SK-N-SH (cell line): Measurements from ENCODE around the gene PHKB. TPM values are rescaled to one million over a fixed set of nuclear protein-coding genes. Genes with fewer than 3 reads are reported as not detected.

Experiments used
- CTCF ChIA-PET: fragments of 300-600, 350-600 bp; formaldehyde crosslinking; extraction: SDS; loops from one replicate; lab custom pipeline; 2021; lab: Yijun Ruan, JAX
- POLR2A ChIA-PET: fragments of 350-600 bp; sonication (Branson Sonifier 250); formaldehyde crosslinking; extraction: SDS; loops from one replicate; lab custom pipeline; 2020; ENCODE audit warnings: antibody characterized with exemption, inconsistent platforms; lab: Yijun Ruan, JAX
- DNase-seq: peaks from one replicate; pipeline ENCODE4 v3.0.0; 2012
- H2AFZ ChIP-seq: fragments of 200-600 bp; sonication (generic); 2 replicates; pipeline ENCODE4 v1.8.1; 2016; ENCODE audit warnings: antibody characterized with exemption, mild to moderate bottlenecking, low read depth
- H3F3A ChIP-seq: fragments of 200-600 bp; sonication (generic); replicated peaks from 2 replicates; pipeline ENCODE3; 2016; ENCODE audit warnings: antibody characterized with exemption, mild to moderate bottlenecking; ENCODE audit not compliant: insufficient read depth
- H3K27ac ChIP-seq, 2 experiments: fragments of 200-500 bp in 1 of 2; fragments of 200-600 bp in 1 of 2; sonication (Bioruptor generic) in 1 of 2; sonication (generic), shearing (Covaris generic) in 1 of 2; 2 replicates each; pipeline versions ENCODE4 v1.5.1 to v1.6.1; 2014 to 2016; ENCODE audit warnings: low read depth in 2 of 2, inconsistent platforms in 1 of 2, low read length in 1 of 2, mild to moderate bottlenecking in 1 of 2, mixed read lengths in 1 of 2
- H3K27me3 ChIP-seq: fragments of 200-600 bp; sonication (generic), shearing (Covaris generic); 2 replicates; pipeline ENCODE4 v1.6.1; 2016; ENCODE audit warnings: mixed run types; ENCODE audit not compliant: insufficient read depth
- H3K36me3 ChIP-seq, 2 experiments: fragments of 200-500 bp in 1 of 2; fragments of 200-600 bp in 1 of 2; sonication (Bioruptor generic) in 1 of 2; sonication (generic) in 1 of 2; replicated peaks in 1 of 2; 2 replicates each; pipeline versions ENCODE3 to v1.5.1; 2014 to 2016; ENCODE audit warnings: low read length in 1 of 2, mild to moderate bottlenecking in 1 of 2; ENCODE audit not compliant: insufficient read depth in 2 of 2, control insufficient read depth in 1 of 2
- H3K4me1 ChIP-seq, 2 experiments: fragments of 200-500 bp in 1 of 2; fragments of 200-600 bp in 1 of 2; sonication (Bioruptor generic) in 1 of 2; sonication (generic), shearing (Covaris generic) in 1 of 2; 2 replicates each; pipeline versions ENCODE4 v1.5.1 to v1.6.1; 2014 to 2016; ENCODE audit warnings: low read depth in 1 of 2, low read length in 1 of 2, mixed run types in 1 of 2; ENCODE audit not compliant: insufficient read depth in 2 of 2, control insufficient read depth in 1 of 2
- H3K4me2 ChIP-seq: fragments of 200-600 bp; sonication (generic), shearing (Covaris generic); 2 replicates; pipeline ENCODE4 v1.6.1; 2017; ENCODE audit warnings: mixed run types
- H3K4me3 ChIP-seq, 2 experiments: fragments of 200-500 bp in 1 of 2; fragments of 200-600 bp in 1 of 2; sonication (Bioruptor generic) in 1 of 2; sonication (generic), shearing (Covaris generic) in 1 of 2; 2 replicates each; pipeline versions ENCODE4 v1.5.1 to v1.8.1; 2014 to 2016; ENCODE audit warnings: low read depth in 2 of 2, inconsistent platforms in 1 of 2, low read length in 1 of 2, mild to moderate bottlenecking in 1 of 2, mixed read lengths in 1 of 2, moderate library complexity in 1 of 2
- H3K79me2 ChIP-seq: fragments of 200-600 bp; sonication (generic); 2 replicates; pipeline ENCODE4 v1.8.1; 2017; ENCODE audit warnings: mild to moderate bottlenecking; ENCODE audit not compliant: insufficient read depth
- H3K9ac ChIP-seq: fragments of 200-600 bp; sonication (generic); 2 replicates; pipeline ENCODE4 v1.6.1; 2017; ENCODE audit warnings: mixed run types
- H3K9me2 ChIP-seq: fragments of 200-600 bp; sonication (generic); 2 replicates; pipeline ENCODE4 v1.6.1; 2017; ENCODE audit warnings: mixed run types
- H3K9me3 ChIP-seq: fragments of 200-600 bp; sonication (generic); 2 replicates; pipeline ENCODE4 v1.6.1; 2017; ENCODE audit warnings: mixed run types, mild to moderate bottlenecking, moderate library complexity
- H4K20me1 ChIP-seq: fragments of 200-600 bp; sonication (generic); 2 replicates; pipeline ENCODE4 v1.6.1; 2017; ENCODE audit warnings: mild to moderate bottlenecking, mixed run types; ENCODE audit not compliant: insufficient read depth
- FOXJ3 ChIP-seq: sonication (generic); formaldehyde crosslinking; IDR thresholded peaks from 2 replicates; pipeline ENCODE4 v1.5.1; 2020; ENCODE audit warnings: mild to moderate bottlenecking, missing genetic modification reagents
- GABPA ChIP-seq: IDR thresholded peaks from 2 replicates; pipeline ENCODE4 v1.4.0; 2012; ENCODE audit warnings: low read depth, mild to moderate bottlenecking
- GATA2 ChIP-seq: sonication (generic); formaldehyde crosslinking; IDR thresholded peaks from 2 replicates; pipeline ENCODE4 v1.5.0; 2020; ENCODE audit warnings: mild to moderate bottlenecking, missing genetic modification reagents
- JUND ChIP-seq: IDR thresholded peaks from 2 replicates; pipeline ENCODE4 v1.4.0; 2012
- PBX3 ChIP-seq: IDR thresholded peaks from 2 replicates; pipeline ENCODE4; 2012
- POLR2AphosphoS5 ChIP-seq: IDR thresholded peaks from 2 replicates; pipeline ENCODE4 v1.6.1; 2012; ENCODE audit warnings: low read depth, low read length
- REST ChIP-seq: IDR thresholded peaks from 2 replicates; pipeline ENCODE4 v1.6.1; 2012; ENCODE audit warnings: mild to moderate bottlenecking, low read depth, low read length, moderate library complexity
- RXRA ChIP-seq: IDR thresholded peaks from 2 replicates; pipeline ENCODE4 v1.4.0; 2012; ENCODE audit warnings: low read depth, mild to moderate bottlenecking, borderline replicate concordance
- SIN3A ChIP-seq: IDR thresholded peaks from 2 replicates; pipeline ENCODE4 v1.6.1; 2012; ENCODE audit warnings: low read depth, mild to moderate bottlenecking, low read length, moderate library complexity, borderline replicate concordance
- TEAD4 ChIP-seq: IDR thresholded peaks from 2 replicates; pipeline ENCODE4 v1.4.0; 2012; ENCODE audit warnings: mild to moderate bottlenecking, borderline replicate concordance; ENCODE audit not compliant: insufficient read depth
- USF2 ChIP-seq: fragments of 150-350 bp; IDR thresholded peaks from 2 replicates; pipeline ENCODE4 v1.6.1; 2017; ENCODE audit warnings: antibody characterized with exemption, low read length, low read depth, borderline replicate concordance
- YY1 ChIP-seq: IDR thresholded peaks from 2 replicates; pipeline ENCODE4 v1.4.0; 2012; ENCODE audit warnings: low read depth, mild to moderate bottlenecking
- polyA plus RNA-seq, 3 experiments: library from polyadenylated mRNA; depleted of rRNA; stranded (reverse); fragments of >200 nt; gene quantifications; 2 replicates each; pipeline ENCODE4 v1.2.3, GENCODE V29; 2012

The PHKB gene
- polyA plus RNA-seq, 1 of the 3 experiments (the other 2 are of a cell fraction), result 20.8 TPM

GRCh38 chr16:47634126-47634525 lies 173.0 kb downstream of the PHKB start (continued):
- no peak for TF ChIP-seq RXRA
- TF ChIP-seq USF2, result no peak

GRCh38 chr16:47634727-47635126 lies 173.6 kb downstream of the PHKB start:
- H3K9me2 ChIP-seq, result no peaks in the 10 kb centered on the region
- no peak for DNase-seq
- TF ChIP-seq FOXJ3 (CRISPR knock-in tag) (no peak), SIN3A (no peak), GABPA (no peak), JUND (no peak), POLR2AphosphoS5 (no peak), TEAD4 (no peak), PBX3 (no peak), GATA2 (CRISPR knock-in tag) (no peak), YY1 (no peak), REST (no peak)
- H3K9me3 ChIP-seq, result no peaks in the 10 kb centered on the region
- CTCF ChIA-PET, result interaction anchor here (0.9 kb wide), 1 partner anchor 45 kb away, joined by 3 read pairs; no protein-coding TSS in a partner anchor
- no peak overlapping the region for H3K9ac ChIP-seq
- H2AFZ ChIP-seq, result no peak overlapping the region
- no peaks in the 10 kb centered on the region for H3F3A ChIP-seq
- no peak overlapping the region for H3K4me2 ChIP-seq
- peaks cover 0 to 3% of the 10 kb centered on the region in 2 experiments for H3K36me3 ChIP-seq
- H3K79me2 ChIP-seq, result no peaks in the 10 kb centered on the region
- no peaks in the 10 kb centered on the region for H4K20me1 ChIP-seq
- H3K4me1 ChIP-seq, result no peaks in the 10 kb centered on the region
- no peaks in the 10 kb centered on the region for H3K27me3 ChIP-seq
- no peak overlapping the region for H3K4me3 ChIP-seq
- POLR2A ChIA-PET, result interaction anchor here (0.6 kb wide), 1 partner anchor 234 kb away, joined by 3 read pairs; no protein-coding TSS in a partner anchor
- H3K27ac ChIP-seq, result no peak overlapping the region
